Activated CD8-positive, alpha-beta memory T cell treated with anti-CD3 and anti-CD28 coated beads for 24 hours (primary cell): ENCODE measurements around the gene ARVCF.
"Not testable (repeated sequence)": the region's sequence is repeated elsewhere in the genome, so short reads cannot be mapped to it uniquely, and the experiment has no call there.

ENCODE experiments used
- DNase-seq: peaks from one replicate; pipeline ENCODE4 v3.0.0-alpha.2; 2020

ARVCF gene

DNA sequence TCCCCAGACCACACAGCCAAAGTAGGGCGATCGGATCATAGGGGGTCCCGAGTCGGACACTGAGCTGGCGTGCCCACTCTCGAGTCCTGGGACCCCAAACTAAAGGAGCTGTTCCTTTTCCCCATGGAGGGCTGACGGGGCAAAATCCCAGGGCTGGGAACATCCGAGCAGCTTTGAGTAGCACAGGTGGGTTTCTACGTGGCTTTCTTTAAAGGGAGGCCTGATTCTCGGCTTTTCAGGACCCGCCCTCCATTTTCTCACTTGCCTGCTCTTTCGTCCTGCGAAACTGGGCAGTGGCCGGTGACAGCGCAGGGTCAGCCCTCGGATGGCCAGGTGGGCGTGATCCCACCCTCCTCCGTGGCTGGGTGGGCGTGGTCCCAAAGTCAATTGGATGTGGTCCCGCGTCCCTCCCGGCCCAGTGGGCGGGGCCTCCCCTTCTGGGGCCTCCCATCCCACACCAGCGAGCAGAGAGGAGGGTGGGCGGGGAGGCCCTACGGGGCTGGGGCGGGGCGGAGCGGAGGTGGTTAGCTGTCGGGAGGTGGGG lies 57.5 kb downstream of the ARVCF start:
- no peak for DNase-seq

DNA sequence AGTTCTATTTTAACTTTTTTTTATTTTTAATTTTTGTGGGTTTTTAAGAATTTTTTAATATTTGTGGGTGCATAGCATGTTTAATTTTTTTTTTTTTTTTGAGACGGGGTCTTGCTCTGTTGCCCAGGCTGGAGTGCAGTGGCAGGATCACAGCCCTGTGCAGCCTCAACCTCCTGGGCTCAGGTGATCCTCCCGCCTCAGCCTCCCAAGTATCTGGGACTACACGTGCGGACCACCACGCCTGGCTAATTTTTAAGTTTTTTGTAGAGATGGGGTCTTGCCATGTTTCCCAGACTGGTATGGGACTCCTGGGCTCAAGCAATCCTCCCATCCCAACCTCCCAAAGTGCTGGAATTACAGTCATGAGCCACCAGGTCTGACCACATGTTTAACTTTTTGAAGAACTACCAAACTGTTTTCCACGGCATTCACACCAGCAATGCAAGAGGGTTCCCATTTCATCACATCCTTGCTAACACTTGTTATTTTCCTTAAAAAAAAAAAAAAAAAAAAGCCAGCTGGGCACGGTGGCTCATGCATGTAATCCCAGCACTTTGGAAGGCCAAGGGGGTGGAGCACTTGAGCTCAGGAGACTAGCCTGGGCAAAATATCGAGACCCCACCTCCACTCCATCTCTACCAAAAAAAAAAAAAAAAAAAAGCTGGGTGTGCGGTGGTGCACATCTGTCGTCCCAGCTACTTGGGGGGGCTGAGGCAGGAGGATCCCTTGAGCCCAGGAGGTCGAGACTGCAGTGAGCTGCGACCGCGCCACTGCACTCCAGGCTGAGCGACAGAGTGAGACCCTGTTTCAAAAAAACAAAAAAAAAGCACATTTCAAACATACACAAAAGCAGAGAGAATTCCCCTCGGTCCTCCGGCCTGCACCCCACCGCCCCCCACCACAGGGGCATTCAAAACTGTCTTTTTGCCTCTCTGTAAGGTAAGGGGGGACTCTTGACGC lies 58.3 kb downstream of the ARVCF start:
- no peak for DNase-seq

DNA sequence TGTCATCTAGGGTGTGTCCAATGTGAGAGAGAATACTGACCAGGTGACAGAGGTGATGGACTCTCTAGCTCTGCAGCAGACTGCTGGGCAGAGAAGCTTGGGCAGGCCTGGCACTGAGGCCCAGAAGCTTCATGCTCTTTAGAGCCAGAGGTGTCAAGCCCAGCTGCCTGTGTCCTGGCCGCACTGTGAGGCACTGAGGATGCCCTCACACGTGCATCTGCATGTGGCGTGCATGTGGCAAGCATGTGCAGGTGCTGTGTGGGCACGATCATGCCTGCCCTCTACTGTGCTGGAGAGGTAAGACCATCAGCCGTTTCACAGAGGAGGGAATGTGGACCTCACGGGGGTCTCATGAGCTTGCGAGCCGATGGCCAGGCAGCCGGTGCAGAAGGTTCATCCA lies 59.2 kb downstream of the ARVCF start:
- no peak for DNase-seq

DNA sequence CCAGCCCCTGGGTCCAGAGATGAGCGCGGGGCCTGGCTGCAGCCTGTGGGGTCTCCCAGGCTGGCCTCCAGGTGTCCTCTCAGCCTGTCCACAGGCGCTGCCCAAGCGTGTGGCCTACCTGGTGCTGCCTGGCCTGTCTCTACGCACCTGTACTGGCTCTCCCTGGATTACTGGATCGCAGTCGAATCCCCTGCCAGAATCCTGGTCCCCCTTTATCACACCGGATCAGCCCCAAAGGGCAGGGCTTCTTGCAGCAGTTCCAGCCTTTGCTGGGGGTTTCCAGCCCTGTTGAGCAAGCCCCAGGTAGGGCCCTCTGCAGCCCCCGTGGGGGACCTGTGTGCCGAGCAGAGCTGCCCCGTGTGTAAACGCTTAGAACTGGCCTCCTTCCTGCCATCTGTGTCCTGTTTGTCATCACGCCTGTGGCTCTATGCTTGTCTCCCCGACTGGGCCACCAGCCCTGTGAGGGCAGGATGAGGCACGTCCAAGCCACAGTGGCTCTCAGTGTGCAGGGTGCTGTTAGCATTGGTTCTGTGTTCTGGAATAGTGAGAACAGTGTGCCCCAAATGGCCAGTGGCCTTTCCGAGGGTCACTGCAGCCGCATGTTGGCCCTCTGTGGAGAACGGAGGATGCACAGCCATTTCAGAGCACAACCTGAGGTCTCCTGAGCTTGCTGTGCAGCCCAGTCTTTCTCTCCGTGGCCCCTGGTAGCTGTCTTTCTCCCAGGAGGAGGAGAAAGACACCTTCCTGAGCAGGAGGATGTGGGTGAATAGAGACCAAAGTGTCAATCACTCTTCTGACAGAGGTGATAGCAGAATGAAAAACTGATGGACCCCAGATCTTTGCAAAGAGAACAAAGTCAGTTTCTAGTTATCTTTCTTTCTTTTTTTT lies 61.1 kb downstream of the ARVCF start:
- no peak for DNase-seq

DNA sequence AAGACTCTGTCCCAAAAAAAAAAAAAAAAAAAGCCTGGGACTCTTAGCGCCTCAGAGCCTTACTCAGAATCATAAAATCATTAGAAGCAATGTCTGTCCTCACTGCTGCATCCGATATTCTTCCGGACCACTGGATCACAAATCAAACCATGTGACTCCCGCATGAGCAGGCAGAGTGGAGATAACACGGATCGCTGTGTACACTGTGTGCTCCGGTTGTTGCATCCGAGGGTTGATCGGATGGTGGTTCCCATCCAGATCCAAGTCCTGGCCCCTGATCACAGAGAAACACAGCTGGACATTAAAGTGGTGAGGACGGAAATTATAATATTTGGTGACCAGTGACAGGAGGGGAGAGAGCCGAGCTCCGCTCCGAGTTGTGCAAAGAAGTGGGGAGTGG lies 65.3 kb downstream of the ARVCF start:
- no peak for DNase-seq

DNA sequence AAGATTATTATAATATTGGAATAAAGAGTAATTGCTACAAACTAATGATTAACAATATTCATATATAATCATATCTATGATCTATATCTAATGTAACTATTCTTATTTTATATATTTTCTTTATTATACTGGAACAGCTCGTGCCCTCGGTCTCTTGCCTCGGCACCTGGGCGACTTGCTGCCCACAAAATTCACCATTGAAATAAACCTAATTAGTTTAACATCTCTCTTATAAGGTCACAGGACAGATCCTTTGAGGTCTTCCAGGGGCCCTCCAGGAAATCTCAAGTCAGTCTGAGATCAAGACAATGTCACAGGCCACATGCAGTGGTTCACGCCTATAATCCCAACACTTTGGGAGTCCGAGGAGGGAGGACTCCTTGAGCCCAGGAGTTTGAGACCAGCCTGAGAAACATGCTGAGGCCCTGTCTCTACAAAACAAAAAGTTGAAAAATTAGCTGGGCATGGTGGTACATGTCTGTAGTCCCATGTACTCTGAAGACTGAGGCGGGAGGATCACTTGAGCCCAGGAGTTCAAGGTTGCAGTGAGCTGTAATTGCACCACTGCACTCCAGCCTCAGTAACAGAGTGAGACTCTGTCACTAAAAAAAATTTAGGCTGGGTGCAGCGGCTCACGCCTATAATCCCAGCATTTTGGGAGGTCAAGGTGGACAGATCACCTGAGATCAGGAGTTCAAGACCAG lies 68.4 kb downstream of the ARVCF start:
- no peak for DNase-seq

DNA sequence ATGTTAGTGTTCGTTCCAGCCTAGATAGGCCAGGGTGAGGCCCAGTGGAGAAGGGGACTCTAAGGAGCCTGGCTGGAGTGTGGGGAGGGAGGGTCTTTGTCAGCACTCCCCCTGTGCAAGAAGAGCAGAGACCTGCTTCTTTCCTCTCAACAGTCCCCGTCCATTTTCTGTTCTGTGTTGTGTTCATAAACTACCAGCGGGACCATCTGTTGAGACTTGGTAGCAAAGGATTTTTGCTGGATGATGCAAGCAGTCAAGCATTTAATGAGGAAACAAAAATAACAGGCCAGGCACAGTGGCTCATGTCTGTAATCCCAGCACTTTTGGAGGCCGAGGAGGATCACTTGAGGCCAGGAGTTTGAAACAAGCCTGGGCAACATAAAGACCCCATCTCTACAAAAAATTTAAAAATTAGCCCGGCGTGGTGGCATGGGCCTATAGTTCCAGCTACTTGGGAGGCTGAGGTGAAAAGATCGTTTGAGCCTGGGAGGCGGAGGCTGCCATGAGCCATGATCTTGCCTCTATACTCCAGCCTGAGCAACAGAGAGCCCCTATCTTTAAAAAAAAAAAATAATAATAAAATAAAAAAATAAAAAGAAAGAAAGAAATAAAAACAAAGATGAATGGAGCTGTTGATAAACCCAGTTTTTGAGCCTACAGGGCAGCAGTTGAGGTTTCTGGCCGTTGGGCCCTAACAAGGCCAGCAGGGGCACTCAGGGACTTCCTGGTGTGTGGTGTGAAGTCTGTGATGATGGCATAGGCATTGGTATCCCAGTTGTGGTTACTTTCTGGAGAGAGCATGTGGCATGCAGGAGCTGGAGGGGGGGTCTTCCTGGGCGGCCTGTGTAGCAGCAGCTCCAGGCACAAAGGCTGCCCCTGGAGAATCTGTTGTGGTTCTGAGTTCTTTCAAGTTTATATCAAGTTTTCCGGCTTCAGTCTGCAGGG lies 73.3 kb downstream of the ARVCF start:
- no peak for DNase-seq

DNA sequence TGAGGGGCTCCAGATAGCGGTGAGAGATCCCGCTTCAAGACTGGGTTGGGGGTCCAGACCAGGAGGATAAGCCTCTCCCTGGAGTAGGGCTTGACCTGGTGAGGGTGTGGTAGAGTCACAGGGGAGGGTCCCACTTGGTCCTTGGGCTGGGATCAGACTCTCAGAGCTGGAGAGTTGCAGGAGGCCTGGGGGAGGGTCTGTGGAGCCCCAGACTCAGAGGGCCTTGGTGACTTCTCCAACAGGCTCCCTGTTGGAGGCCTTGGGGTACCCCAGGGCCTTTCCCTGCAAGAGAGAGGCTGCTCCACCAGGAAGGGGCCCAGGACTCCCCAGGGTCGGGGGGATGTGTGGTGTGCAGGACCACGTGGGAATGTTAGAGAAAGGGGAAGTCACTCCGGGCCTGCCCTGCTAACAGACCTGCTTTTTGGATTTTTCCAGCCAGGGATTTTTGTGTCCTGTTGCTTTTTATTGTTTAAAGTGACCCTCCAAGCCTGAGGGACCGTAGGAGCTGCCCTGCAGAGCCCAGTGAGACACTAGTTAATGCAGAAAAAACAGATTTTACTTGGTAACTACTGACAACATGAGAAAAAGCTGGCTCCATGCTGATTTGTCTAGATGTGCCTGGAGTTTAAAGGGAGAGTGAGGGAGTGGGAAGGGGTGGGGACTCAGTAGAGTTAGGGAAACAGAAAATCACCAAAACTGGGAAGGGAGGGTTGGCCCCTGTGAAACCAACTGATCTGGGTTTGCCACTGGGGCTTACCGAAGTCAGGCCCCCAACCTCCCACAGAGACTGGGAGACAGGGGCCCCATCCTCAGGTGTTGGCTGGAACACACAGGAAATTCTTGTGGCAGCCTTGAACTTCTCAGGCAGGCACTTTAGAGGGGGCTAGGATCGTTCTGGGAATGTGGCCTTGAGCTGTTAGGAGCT lies 74.2 kb downstream of the ARVCF start:
- DNase-seq = peak; percentile 77

DNA sequence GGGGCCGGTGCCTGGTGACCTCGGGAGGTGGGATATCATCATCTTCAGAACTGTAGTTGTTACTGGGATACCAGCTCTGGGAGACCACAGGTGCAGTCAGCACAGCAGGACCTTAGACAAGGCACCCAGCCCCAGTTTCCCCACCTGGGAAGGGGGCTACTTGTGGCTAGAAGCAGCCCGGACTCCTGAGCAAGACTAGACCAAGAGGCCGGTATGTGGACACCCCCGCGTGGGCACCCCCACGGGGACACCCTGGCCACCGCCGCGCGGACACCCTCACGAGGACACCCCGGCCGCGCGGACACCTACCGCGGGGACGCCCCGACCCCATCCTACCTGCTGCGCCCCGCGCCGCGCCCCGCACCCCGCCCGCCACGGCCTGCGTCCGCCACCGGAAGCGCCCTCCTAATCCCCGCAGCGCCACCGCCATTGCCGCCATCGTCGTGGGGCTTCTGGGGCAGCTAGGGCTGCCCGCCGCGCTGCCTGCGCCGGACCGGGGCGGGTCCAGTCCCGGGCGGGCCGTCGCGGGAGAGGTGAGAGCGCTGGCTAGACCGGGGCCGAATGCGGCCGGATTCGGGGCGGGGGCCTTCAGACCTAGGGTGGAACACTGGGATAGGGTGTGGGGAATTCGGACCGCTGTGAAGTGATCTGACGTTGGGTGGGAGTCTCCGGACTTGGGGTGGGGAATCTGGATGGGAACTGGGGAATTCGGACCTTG lies 75.1 kb downstream of the ARVCF start, which contains the start of the genes COMT and TXNRD2:
TSS of gene COMT (plus strand) at position 408 of the 718 bp plus-strand sequence. CDS start 20,755 bp downstream, outside the sequence.
TSS of gene TXNRD2 (minus strand) at position 454 of the 718 bp plus-strand sequence. CDS start at position 439, 15 bp downstream.
- DNase-seq = peak; percentile 90

DNA sequence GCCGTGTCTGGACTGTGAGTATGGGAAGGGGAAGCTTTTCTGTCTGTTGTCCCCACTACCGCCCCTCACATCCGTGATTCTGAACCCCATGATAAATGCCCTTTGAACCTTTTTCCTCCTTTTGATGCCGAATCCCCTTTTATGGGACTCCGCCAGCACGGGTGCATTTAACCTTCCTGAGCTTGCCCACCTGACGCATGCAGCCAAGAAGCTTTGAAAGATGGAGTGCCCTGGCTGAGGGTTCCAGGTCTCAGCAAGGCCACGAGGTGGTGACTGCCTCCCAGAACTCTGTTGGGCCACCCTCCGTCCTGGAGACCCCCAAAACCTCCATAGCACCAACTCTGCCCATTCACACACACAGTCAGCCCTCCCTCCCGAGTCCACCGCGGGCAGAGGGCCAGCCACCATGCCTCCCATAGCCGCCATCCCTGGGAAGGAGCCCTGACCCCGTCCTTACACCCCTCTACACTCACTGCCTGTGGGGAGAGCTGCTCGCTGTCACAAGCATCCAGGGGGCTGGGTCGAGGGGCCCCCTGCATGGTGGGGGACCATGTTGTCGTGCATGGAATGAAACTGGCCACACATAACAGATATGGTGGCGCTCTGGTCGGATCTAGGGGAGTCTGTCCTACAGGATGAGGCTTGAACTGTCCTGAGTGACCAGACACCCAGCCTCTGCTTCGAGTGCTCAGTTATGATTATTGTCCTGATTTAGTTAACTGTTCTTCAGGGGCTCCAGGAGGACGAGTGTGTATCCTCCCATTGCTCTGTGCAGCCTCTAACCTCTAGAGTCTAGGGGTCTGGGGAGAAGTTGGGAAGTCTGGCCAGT lies 75.9 kb downstream of the ARVCF start:
- no peak for DNase-seq

DNA sequence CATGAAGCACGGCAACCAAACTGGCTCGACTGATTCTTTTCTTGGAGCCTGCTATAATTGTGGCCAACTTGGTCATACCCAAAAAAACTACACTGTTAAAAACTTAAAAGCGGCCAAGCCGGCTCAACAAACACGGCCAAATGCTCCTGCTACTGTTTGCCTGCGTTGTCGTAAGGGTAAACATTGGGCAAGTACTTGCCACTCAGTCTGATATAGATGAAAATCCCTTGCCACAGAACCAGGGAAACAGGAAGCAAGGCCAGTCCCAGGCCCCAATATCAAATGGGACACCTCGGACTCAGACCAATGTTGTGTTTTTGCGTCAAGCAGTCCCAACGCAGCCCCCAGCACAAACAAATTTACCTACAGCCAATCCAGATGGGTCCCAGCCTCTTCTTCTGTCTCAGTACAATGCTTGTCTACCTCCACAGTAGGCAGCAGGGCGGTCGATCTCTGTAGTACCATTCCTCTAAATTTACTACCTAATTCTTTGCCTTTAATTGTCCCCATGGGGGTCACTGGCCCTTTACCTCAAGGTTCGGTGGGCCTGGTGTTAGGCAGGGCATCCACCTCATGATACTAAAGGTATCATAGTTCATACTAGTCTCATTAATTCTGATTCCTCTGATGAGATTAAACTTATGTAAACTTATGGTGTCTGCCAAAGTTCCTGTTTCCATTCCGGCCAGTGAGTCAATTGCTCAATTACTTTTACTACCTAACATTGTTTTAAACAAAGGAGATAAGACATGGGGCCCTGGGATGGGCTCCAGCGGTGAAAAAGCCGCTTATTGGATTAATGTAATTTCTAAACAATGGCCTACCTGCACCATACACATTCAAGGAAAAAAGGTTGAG lies 78.8 kb downstream of the ARVCF start:
- DNase-seq = no peak

DNA sequence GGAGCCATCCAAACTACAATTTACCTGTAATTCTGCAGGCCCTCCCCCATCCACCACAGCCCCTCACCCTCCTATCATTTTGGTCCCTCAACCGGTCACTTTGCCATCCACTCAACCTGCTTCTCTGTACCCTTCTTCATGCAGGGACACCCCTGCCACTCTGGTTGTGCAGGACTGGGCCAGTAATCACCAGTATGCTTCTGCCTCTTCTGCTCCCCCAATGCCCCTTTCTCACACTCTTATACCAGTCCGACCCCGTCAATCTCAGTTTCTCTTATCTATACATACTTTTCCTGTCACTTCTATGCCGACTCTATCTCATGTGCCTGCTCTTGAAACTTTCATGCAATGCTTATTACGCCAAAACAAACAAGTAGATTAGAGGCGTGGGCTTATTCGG lies 80.1 kb downstream of the ARVCF start:
- no peak for DNase-seq

DNA sequence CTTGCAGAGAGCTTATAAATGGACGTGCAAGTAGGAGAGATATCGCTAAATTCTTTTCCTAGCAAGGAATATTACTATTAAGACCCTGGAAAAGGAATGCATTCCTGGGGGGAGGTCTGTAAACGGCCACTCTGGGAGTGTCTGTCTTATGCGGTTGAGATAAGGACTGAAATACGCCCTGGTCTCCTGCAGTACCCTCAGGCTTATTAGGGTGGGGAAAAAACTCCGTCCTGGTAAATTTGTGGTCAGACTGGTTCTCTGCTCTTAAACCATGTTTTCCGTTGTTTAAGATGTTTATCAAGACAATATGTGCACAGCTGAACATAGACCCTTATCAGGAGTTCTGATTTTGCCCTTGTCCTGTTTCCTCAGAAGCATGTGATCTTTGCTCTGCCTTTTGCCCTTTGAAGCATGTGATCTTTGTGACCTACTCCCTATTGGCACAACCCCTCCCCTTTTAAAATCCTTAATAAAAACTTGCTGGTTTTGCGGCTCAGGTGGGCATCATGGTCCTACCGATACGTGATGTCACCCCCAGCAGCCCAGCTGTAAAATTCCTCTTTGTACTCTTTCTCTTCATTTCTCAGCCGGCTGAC lies 81.4 kb downstream of the ARVCF start:
- DNase-seq = not testable (repeated sequence)

DNA sequence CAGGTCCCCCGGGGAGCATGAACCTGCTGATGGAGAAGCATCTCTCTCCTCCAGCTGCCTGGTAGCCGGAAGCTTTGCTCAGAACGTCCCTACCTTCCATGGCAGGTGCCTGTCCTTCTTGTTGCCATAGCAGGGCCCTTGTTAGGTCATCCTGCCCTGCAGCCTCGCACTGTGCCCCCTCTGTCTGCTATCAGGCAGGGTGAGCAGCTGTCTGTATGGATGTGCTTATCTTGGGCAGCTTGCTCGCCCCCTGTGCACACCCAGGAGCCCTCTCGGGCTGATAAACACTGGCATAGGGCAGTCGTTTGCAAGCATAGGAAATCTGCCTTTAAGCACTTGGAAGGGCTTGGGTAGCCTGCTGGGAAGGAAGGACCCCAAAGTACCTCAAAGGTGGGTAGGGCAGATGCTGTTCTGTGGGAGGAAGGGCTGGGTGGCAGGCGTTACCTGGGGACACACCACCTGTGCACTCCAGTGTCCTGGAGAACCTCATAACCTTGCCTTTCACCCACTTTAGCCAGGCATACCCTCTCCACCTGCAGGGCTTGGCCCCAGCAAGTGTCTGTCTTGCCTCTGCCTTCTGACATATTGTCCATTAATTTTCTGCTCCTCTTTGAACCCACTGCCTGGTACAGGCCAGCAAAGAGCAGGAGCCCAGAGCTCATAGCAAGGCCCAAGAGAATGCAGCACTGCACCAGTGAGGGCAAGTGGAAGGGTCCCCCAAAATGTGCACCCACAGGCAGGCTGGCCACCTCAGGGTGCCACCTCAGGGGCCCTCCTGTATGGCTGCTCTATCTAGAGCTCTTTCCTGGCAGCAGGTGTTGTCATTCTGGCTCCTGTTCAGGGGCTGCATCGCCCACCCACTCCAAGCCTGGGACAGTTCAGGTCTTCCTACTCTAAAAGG lies 83.0 kb downstream of the ARVCF start:
- DNase-seq = no peak

DNA sequence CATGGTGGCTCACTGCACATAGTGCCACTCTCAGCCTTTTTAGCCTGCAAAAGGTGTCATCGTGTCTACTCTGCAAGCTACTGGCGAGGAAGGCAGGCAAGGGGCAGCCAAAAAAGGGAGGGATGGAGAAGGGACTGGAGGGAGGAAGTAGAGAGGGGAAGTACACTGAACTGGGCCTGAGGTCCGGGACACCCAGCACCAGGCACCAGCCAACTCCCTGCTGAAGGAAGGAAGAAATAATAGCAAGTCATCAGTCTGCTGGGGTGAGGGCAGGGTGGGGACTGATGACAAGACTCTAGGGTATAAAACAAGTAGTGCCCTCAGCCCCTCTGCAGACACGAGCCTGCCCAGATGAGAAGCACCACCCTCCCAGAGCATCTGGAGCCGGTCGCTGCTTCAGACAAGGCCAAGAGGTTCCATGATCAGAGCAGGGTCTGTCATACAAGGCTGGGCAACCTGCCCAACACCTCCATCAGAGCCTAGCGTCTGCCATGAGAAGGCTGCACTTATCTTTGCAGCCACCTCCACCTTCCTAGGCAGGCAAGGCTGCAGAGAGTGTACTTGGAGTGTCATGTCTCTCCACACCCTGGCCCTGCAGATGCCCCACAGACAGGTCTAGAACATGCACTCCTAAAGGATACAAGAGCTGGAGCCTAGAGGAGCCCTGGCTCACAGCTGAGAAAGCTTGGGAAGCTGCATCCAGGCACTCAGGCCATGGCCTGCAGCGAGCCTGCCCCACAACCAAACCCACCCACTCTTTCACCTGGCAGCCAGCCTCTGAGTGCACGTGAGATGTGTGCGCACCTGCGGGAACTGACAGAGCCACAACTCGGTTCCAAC lies 84.0 kb downstream of the ARVCF start:
- no peak for DNase-seq
